ENCODE data around the gene TSEN2.

Gene TSEN2

DNA sequence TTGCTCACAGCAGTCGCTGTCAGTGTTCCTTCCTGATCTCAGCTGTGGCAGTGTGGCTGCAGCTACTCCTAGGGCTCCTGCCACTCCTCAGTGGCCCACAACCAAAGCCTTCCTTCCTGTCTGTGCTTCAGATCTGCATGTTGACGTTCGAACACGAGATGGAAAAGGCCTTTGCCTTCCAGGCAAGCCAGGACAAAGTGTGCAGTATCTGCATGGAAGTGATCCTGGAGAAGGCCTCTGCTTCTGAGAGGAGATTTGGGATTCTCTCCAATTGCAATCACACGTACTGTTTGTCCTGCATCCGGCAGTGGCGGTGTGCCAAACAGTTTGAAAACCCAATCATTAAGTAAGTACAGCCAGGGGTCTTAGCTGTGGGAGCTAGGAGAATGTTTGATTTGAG is 90.4 kb downstream of the TSEN2 start:
- no peaks in the 10 kb centered on the region for H3K27me3 ChIP-seq (ENCODE audit: control insufficient read depth, insufficient read depth, low read length)
- H3K9me3 ChIP-seq (ENCODE audit: control insufficient read depth, insufficient read depth, low read length): no peaks in the 10 kb centered on the region
- H3K4me1 ChIP-seq (ENCODE audit: control insufficient read depth, insufficient read depth, low read length): no peaks in the 10 kb centered on the region
- peaks cover 85% of the 10 kb centered on the region for H3K36me3 ChIP-seq (ENCODE audit: control insufficient read depth, insufficient read depth, low read length)
- no peak overlapping the region for H3K4me3 ChIP-seq (ENCODE audit: low read depth, low read length)
- no peak overlapping the region for H3K27ac ChIP-seq (ENCODE audit: low read depth, low read length)
- no peak overlapping the region for H3K9ac ChIP-seq (ENCODE audit: low read depth, low read length)

DNA sequence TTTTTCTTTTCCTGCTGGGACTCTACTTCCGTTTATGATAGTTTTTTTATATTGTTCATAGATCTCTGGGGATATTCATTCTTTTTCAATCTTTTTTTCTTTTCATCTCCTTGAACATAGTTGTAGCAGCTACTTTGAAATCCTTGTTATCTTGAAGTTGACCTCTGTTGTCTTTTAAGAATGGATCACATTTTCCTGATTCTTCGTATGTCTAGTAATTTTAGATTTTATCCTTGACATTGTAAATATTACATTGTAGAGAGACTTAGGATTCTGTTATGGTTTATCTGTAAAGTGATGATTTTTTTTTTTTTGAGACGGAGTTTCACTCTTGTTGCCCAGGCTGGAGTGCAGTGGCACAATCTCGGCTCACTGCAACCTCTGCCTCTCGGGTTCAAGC is 93.1 kb downstream of the TSEN2 start:
- no peak overlapping the region for H3K27ac ChIP-seq (ENCODE audit: low read depth, low read length)
- H3K9ac ChIP-seq (ENCODE audit: low read depth, low read length): no peak overlapping the region
- H3K4me1 ChIP-seq (ENCODE audit: control insufficient read depth, insufficient read depth, low read length): no peaks in the 10 kb centered on the region
- H3K9me3 ChIP-seq (ENCODE audit: control insufficient read depth, insufficient read depth, low read length): no peaks in the 10 kb centered on the region
- no peaks in the 10 kb centered on the region for H3K27me3 ChIP-seq (ENCODE audit: control insufficient read depth, insufficient read depth, low read length)
- no peak overlapping the region for H3K4me3 ChIP-seq (ENCODE audit: low read depth, low read length)
- peaks cover 77% of the 10 kb centered on the region for H3K36me3 ChIP-seq (ENCODE audit: control insufficient read depth, insufficient read depth, low read length)

DNA sequence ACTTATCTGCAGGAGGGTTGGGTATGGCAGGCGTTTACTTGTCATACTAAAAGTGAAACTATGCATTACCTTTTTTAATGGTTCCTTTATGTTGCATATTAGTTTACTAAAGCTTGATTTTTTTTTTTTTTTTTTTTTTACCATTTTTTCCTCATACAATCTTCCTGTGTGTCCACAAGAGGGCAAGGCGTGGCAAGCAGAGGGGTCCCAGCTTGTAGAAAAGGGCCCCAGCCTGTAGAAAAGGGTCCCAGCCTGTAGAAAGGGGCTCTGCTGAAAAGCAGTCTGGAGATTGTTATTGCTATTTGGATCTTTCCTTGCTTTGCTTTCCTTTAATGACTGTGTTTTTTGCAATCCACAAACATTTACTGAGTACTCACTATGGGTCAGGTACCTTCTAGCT is 94.5 kb downstream of the TSEN2 start:
- H3K9ac ChIP-seq (ENCODE audit: low read depth, low read length): no peak overlapping the region
- no peaks in the 10 kb centered on the region for H3K4me1 ChIP-seq (ENCODE audit: control insufficient read depth, insufficient read depth, low read length)
- no peaks in the 10 kb centered on the region for H3K9me3 ChIP-seq (ENCODE audit: control insufficient read depth, insufficient read depth, low read length)
- no peaks in the 10 kb centered on the region for H3K27me3 ChIP-seq (ENCODE audit: control insufficient read depth, insufficient read depth, low read length)
- no peak overlapping the region for H3K27ac ChIP-seq (ENCODE audit: low read depth, low read length)
- no peak overlapping the region for H3K4me3 ChIP-seq (ENCODE audit: low read depth, low read length)
- H3K36me3 ChIP-seq (ENCODE audit: control insufficient read depth, insufficient read depth, low read length): peaks cover 77% of the 10 kb centered on the region

DNA sequence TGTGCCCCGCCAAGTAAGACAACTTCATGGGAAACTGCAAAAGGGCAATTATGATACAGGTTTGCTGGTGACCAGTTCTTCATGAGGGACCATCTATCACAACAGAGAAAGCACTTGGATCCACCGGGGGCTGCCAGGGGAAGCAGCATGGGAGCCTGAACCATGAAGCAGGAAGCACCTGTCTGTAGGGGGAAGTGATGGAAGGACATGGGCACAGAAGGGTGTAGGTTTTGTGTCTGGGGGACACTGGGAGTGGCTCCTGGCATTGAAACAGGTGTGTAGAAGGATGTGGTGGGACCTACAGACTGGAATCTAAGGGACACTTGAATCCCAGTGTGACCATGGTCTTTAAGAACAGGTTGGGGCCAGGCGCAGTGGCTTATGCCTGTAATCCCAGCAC is 95.2 kb downstream of the TSEN2 start:
- Histone ChIP-seq H3K27me3 (ENCODE audit: control insufficient read depth, insufficient read depth, low read length) (no peaks in the 10 kb centered on the region), H3K4me3 (ENCODE audit: low read depth, low read length) (no peak overlapping the region), H3K9ac (ENCODE audit: low read depth, low read length) (no peak overlapping the region), H3K4me1 (ENCODE audit: control insufficient read depth, insufficient read depth, low read length) (no peaks in the 10 kb centered on the region), H3K36me3 (ENCODE audit: control insufficient read depth, insufficient read depth, low read length) (peaks cover 77% of the 10 kb centered on the region), H3K9me3 (ENCODE audit: control insufficient read depth, insufficient read depth, low read length) (no peaks in the 10 kb centered on the region), H3K27ac (ENCODE audit: low read depth, low read length) (no peak overlapping the region)

DNA sequence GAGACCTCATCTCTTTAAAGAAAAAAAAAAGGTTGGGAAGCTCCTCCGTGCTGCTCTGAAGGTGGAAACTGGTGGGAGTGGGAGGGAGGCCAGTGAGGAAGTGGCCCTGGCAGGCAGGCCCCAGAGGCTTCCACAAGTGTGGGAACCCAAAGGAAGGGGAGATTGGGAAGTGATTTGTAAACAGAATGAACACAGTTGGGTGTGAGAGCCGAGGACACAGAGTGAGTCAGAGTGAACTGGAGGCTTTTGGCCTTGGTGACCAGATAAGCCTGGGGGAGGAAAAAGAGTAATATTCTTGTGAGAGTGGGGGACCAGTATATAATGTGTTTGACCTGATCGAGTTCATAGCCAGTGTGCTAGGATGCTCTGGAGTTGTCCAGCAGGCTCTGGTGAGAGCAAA is 95.6 kb downstream of the TSEN2 start:
- Histone ChIP-seq H3K27ac (ENCODE audit: low read depth, low read length) (no peak overlapping the region), H3K9me3 (ENCODE audit: control insufficient read depth, insufficient read depth, low read length) (no peaks in the 10 kb centered on the region), H3K4me1 (ENCODE audit: control insufficient read depth, insufficient read depth, low read length) (no peaks in the 10 kb centered on the region), H3K36me3 (ENCODE audit: control insufficient read depth, insufficient read depth, low read length) (peaks cover 77% of the 10 kb centered on the region), H3K27me3 (ENCODE audit: control insufficient read depth, insufficient read depth, low read length) (no peaks in the 10 kb centered on the region), H3K4me3 (ENCODE audit: low read depth, low read length) (no peak overlapping the region), H3K9ac (ENCODE audit: low read depth, low read length) (no peak overlapping the region)

DNA sequence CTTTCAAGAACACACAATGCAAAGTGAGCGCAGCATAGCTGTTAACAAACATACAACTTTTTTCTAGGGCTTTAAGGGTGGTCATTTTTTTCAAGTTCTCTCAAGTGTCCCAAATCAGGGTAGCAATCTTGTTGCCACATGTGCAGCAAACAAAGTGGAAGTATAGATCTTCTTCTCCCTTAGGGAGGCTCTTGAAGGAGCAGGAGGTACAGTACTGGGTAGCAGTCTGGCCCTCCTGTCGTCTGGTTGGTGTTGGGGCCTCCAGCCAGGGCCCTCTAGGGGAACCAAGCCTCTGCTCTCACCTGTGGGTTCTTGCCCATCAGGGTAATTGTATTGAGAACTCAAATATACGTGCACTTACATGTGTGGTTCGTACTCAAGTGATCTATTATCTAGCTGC is 98.5 kb downstream of the TSEN2 start:
- Histone ChIP-seq H3K4me3 (ENCODE audit: low read depth, low read length) (no peak overlapping the region), H3K36me3 (ENCODE audit: control insufficient read depth, insufficient read depth, low read length) (peaks cover 79% of the 10 kb centered on the region), H3K27ac (ENCODE audit: low read depth, low read length) (no peak overlapping the region), H3K4me1 (ENCODE audit: control insufficient read depth, insufficient read depth, low read length) (no peaks in the 10 kb centered on the region), H3K27me3 (ENCODE audit: control insufficient read depth, insufficient read depth, low read length) (no peaks in the 10 kb centered on the region), H3K9ac (ENCODE audit: low read depth, low read length) (no peak overlapping the region), H3K9me3 (ENCODE audit: control insufficient read depth, insufficient read depth, low read length) (no peaks in the 10 kb centered on the region)
